Liver (tissue), 9 donors: ENCODE measurements around the gene ARHGAP10. TPM values are rescaled to one million over a fixed set of nuclear protein-coding genes. Genes with fewer than 3 reads are reported as not detected.

Experiments used
- DNase-seq: peaks from one replicate; pipeline ENCODE4 v3.0.0-alpha.2; 2017; ENCODE audit warnings: low spot score
- H3K27ac ChIP-seq, 2 donors: one replicate each; pipeline ENCODE4 v1.7.0; 2013; ENCODE audit warnings: inconsistent platforms in 2 of 2, low read length in 2 of 2, control low read depth in 1 of 2, low read depth in 1 of 2, mild to moderate bottlenecking in 1 of 2
- H3K27me3 ChIP-seq, 4 donors: one replicate each; pipeline versions ENCODE4 v1.6.1 to v1.7.0; 2013; ENCODE audit warnings: low read length in 3 of 4, inconsistent platforms in 1 of 4, mild to moderate bottlenecking in 1 of 4, moderate library complexity in 1 of 4; ENCODE audit not compliant: control insufficient read depth in 4 of 4, insufficient read depth in 4 of 4
- H3K36me3 ChIP-seq, 4 donors: one replicate each; pipeline versions ENCODE4 v1.6.1 to v1.7.0; 2013; ENCODE audit warnings: low read length in 3 of 4, mild to moderate bottlenecking in 3 of 4, low read depth in 1 of 4, moderate library complexity in 1 of 4; ENCODE audit not compliant: control insufficient read depth in 4 of 4, insufficient read depth in 3 of 4
- H3K4me1 ChIP-seq, 4 donors: one replicate each; pipeline versions ENCODE4 v1.6.1 to v1.7.0; 2013; ENCODE audit warnings: low read length in 3 of 4, mild to moderate bottlenecking in 3 of 4, moderate library complexity in 1 of 4; ENCODE audit not compliant: control insufficient read depth in 4 of 4, insufficient read depth in 4 of 4
- H3K4me3 ChIP-seq, 3 donors: one replicate each; pipeline versions ENCODE4 v1.6.1 to v1.7.0; 2013; ENCODE audit warnings: low read length in 3 of 3, control low read depth in 1 of 3, low read depth in 1 of 3, mild to moderate bottlenecking in 1 of 3
- H3K9ac ChIP-seq, 2 donors: one replicate each; pipeline ENCODE4 v1.7.0; 2013; ENCODE audit warnings: low read length in 2 of 2, mild to moderate bottlenecking in 2 of 2, moderate library complexity in 2 of 2, control low read depth in 1 of 2, low read depth in 1 of 2
- H3K9me3 ChIP-seq, 4 donors: one replicate each; pipeline versions ENCODE4 v1.6.1 to v1.7.0; 2013; ENCODE audit warnings: low read length in 3 of 4; ENCODE audit not compliant: control insufficient read depth in 4 of 4
- EGR1 ChIP-seq, 2 donors: IDR thresholded peaks; 2 replicates each; pipeline ENCODE4 v1.6.1; 2016 to 2018; ENCODE audit warnings: antibody characterized with exemption in 2 of 2, low read depth in 2 of 2
- FOXA1 ChIP-seq: IDR thresholded peaks from 2 replicates; pipeline ENCODE4 v1.6.1; 2016; ENCODE audit warnings: antibody characterized with exemption
- FOXA2 ChIP-seq: IDR thresholded peaks from 2 replicates; pipeline ENCODE4 v1.6.1; 2016; ENCODE audit warnings: antibody characterized with exemption
- GABPA ChIP-seq, 2 donors: IDR thresholded peaks in 1 of 2; conservative IDR thresholded peaks in 1 of 2; 2 replicates each; pipeline ENCODE4 v1.6.1; 2016; ENCODE audit warnings: antibody characterized with exemption in 2 of 2, mild to moderate bottlenecking in 1 of 2, moderate library complexity in 1 of 2
- HNF4A ChIP-seq, 2 donors: conservative IDR thresholded peaks; 2 replicates each; pipeline ENCODE4 v1.6.1; 2016; ENCODE audit warnings: antibody characterized with exemption in 2 of 2, mild to moderate bottlenecking in 2 of 2
- HNF4G ChIP-seq: IDR thresholded peaks from 2 replicates; pipeline ENCODE4 v1.6.1; 2016; ENCODE audit warnings: antibody characterized with exemption
- JUND ChIP-seq, 2 donors: IDR thresholded peaks; 2 replicates each; pipeline ENCODE4 v1.6.1; 2016; ENCODE audit warnings: antibody characterized with exemption in 2 of 2
- MAX ChIP-seq: IDR thresholded peaks from 2 replicates; pipeline ENCODE4 v1.6.1; 2016; ENCODE audit warnings: antibody characterized with exemption
- NR2F2 ChIP-seq: IDR thresholded peaks from 2 replicates; pipeline ENCODE4 v1.6.1; 2016; ENCODE audit warnings: antibody characterized with exemption
- RAD21 ChIP-seq, 2 donors: IDR thresholded peaks; 2 replicates each; pipeline ENCODE4 v1.6.1; 2016; ENCODE audit warnings: antibody characterized with exemption in 2 of 2, mild to moderate bottlenecking in 2 of 2
- RXRA ChIP-seq, 2 donors: IDR thresholded peaks; 2 replicates each; pipeline ENCODE4 v1.6.1; 2017 to 2018; ENCODE audit warnings: antibody characterized with exemption in 2 of 2, mild to moderate bottlenecking in 1 of 2
- SP1 ChIP-seq: IDR thresholded peaks from 2 replicates; pipeline ENCODE4 v1.6.1; 2018; ENCODE audit warnings: antibody characterized with exemption, mild to moderate bottlenecking
- TAF1 ChIP-seq: conservative IDR thresholded peaks from 2 replicates; pipeline ENCODE4 v1.6.1; 2016; ENCODE audit warnings: antibody characterized with exemption, mild to moderate bottlenecking
- YY1 ChIP-seq: IDR thresholded peaks from 2 replicates; pipeline ENCODE4 v1.6.1; 2016; ENCODE audit warnings: antibody characterized with exemption, mild to moderate bottlenecking
- ZBTB33 ChIP-seq: IDR thresholded peaks from 2 replicates; pipeline ENCODE4 v1.6.1; 2016; ENCODE audit warnings: antibody characterized with exemption
- WGBS: extraction: QIAGEN DNeasy Blood & Tissue Kit; methylation state at CpG from one replicate; pipeline ENCODE4 v1.1.7; 2013; 5-methylcytosine and 5-hydroxymethylcytosine counted together
- polyA plus RNA-seq, 2 donors: library from polyadenylated mRNA; stranded (reverse) in 1 of 2; unstranded in 1 of 2; fragments of 200-250 nt in 1 of 2; fragments of >200 nt in 1 of 2; fragmentation: Nextera tagmentation in 1 of 2; extraction: Ambion mirVana in 1 of 2; gene quantifications; one replicate each; pipeline versions ENCODE4 v1.2.1 to v1.2.3, GENCODE V29; 2013 to 2015
- total RNA-seq, 2 donors: library from RNA; depleted of rRNA; stranded (reverse); fragments of >200 nt; gene quantifications; one replicate each; pipeline ENCODE4 v1.2.3, GENCODE V29; 2014
- TF ChIP-seq, protein P1 (sequence below): fragments of 150-350 bp; IDR thresholded peaks from 2 replicates; pipeline ENCODE4 v1.5.1; 2017; ENCODE audit warnings: improper control_type of control experiment, low read depth, low read length; ENCODE audit not compliant: missing input control
- TF ChIP-seq, protein P2 (sequence below): IDR thresholded peaks from 2 replicates; pipeline ENCODE4 v1.6.1; 2016; ENCODE audit warnings: antibody characterized with exemption, mild to moderate bottlenecking
- TF ChIP-seq, protein P3 (sequence below): IDR thresholded peaks from 2 replicates; pipeline ENCODE4 v1.6.1; 2016; ENCODE audit warnings: antibody characterized with exemption
- donor health status: healthy.
- donor health status: healthy.
- donor health status: healthy.
- donor health status: healthy.
- donor health status: healthy.

Gene ARHGAP10
- total and polyA plus RNA-seq, 4 donors: 1.5 to 13.0 (median 4.3) TPM

DNA sequence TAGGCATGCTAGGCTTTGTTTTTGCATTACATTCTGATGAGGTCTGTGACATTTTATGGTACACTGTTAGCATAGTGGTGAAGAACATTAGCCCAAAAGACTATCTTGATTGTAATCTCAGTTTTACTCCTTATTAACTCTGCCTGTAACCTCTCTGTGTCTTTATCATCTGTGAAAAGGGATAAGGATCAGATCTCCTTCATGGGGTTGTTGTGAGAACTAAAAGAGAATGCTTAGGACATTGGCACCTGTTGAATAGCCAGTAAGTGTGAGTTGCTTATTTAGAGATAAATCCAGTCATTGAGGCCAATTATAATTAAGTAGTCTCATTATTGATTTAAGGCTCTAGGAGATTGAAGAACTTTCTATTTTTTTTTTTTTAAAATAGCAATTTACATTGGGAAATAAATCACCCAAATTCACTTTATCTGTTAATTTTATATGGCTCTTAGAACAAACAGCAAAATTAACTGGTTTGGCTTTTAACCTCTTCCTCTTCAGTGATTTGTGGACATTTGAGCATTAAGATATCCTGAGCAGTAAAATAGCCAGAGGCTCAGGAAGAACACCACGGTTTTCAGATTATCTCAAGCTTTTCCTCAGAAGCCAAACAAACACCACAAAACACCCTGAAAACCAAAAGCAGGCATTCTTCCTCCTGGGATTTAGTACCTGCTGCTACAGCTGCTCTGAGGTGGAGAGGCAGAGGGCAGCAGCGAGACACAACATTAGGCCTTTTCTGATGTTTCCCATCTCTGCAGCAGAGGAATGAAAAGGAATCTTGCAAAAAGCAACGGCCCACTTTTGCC is 192.9 kb downstream of the ARHGAP10 start:
- H3K36me3 ChIP-seq: no peaks in the 10 kb centered on the region
- H3K4me1 ChIP-seq: no peaks in the 10 kb centered on the region
- H3K4me3 ChIP-seq: no peak overlapping the region
- WGBS: 38% methylated on average over 3 of the region's 3 CpGs
- no peak for DNase-seq
- H3K27ac ChIP-seq: no peak overlapping the region
- H3K9ac ChIP-seq: no peak overlapping the region
- TF ChIP-seq RAD21 (IDR thresholded peaks at IDR 0.05) (peak; percentile 54 to 73), EGR1 (IDR thresholded peaks at IDR 0.05; ENCODE audit: low read depth in 2 of 2) (no peak)
- no peaks in the 10 kb centered on the region for H3K9me3 ChIP-seq
- H3K27me3 ChIP-seq: no peaks in the 10 kb centered on the region

DNA sequence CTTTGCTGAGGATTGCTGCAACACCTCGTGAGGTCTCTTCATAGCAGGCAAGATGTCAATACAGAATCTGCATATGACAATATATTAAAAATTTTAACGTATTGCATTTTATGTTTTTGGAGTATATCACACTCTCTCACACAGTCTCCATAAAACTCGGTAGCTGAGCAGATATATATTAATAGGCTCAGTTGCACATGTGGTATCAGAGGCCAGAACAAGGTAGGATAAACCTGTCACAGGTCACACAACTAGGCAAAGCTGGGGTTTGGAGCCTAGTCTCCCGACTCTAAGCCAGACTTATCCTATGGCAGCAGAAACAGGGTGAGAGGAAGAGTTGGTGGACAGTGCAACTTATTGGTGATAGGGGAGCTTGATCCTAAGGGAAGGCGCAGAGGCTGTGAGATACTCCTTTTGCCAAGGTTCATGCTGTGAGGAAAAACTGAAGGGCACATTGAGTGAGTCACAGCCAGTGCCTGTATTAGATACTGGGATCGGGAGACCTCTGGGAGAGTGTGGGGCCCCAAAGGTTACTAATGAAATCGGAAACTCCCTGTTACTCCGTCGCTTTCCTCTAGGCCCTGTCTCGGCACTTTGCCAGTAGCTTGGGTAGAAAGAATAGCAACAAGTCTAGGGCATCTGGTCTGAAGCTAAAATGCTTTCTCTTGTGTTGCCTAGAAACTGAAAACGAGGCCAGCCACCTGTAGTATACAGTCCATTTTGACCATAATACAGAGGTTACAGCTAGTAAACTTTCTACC is 195.7 kb downstream of the ARHGAP10 start:
- 88% methylated on average over 11 of the region's 11 CpGs for WGBS
- Histone ChIP-seq H3K9me3 (no peaks in the 10 kb centered on the region), H3K27ac (no peak overlapping the region), H3K36me3 (no peaks in the 10 kb centered on the region), H3K4me3 (no peak overlapping the region), H3K9ac (no peak overlapping the region), H3K4me1 (no peaks in the 10 kb centered on the region), H3K27me3 (no peaks in the 10 kb centered on the region)
- DNase-seq: no peak
- TF ChIP-seq ZBTB33 (no peak), RAD21 (IDR thresholded peaks at IDR 0.05) (no peak), TAF1 (no peak), RXRA (IDR thresholded peaks at IDR 0.05) (no peak), NR2F2 (no peak), HNF4G (no peak), EGR1 (IDR thresholded peaks at IDR 0.05; ENCODE audit: low read depth in 2 of 2) (no peak), JUND (IDR thresholded peaks at IDR 0.05) (no peak), YY1 (no peak), FOXA1 (no peak), HNF4A (conservative IDR thresholded peaks at IDR 0.05) (no peak), SP1 (no peak), FOXA2 (no peak), MAX (no peak), GABPA (IDR thresholded peaks at IDR 0.05 in 1 of 2, conservative IDR thresholded peaks at IDR 0.05 in 1 of 2) (no peak)
- TF ChIP-seq, protein P1, sequence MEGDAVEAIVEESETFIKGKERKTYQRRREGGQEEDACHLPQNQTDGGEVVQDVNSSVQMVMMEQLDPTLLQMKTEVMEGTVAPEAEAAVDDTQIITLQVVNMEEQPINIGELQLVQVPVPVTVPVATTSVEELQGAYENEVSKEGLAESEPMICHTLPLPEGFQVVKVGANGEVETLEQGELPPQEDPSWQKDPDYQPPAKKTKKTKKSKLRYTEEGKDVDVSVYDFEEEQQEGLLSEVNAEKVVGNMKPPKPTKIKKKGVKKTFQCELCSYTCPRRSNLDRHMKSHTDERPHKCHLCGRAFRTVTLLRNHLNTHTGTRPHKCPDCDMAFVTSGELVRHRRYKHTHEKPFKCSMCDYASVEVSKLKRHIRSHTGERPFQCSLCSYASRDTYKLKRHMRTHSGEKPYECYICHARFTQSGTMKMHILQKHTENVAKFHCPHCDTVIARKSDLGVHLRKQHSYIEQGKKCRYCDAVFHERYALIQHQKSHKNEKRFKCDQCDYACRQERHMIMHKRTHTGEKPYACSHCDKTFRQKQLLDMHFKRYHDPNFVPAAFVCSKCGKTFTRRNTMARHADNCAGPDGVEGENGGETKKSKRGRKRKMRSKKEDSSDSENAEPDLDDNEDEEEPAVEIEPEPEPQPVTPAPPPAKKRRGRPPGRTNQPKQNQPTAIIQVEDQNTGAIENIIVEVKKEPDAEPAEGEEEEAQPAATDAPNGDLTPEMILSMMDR: no peak
- TF ChIP-seq, protein P2, sequence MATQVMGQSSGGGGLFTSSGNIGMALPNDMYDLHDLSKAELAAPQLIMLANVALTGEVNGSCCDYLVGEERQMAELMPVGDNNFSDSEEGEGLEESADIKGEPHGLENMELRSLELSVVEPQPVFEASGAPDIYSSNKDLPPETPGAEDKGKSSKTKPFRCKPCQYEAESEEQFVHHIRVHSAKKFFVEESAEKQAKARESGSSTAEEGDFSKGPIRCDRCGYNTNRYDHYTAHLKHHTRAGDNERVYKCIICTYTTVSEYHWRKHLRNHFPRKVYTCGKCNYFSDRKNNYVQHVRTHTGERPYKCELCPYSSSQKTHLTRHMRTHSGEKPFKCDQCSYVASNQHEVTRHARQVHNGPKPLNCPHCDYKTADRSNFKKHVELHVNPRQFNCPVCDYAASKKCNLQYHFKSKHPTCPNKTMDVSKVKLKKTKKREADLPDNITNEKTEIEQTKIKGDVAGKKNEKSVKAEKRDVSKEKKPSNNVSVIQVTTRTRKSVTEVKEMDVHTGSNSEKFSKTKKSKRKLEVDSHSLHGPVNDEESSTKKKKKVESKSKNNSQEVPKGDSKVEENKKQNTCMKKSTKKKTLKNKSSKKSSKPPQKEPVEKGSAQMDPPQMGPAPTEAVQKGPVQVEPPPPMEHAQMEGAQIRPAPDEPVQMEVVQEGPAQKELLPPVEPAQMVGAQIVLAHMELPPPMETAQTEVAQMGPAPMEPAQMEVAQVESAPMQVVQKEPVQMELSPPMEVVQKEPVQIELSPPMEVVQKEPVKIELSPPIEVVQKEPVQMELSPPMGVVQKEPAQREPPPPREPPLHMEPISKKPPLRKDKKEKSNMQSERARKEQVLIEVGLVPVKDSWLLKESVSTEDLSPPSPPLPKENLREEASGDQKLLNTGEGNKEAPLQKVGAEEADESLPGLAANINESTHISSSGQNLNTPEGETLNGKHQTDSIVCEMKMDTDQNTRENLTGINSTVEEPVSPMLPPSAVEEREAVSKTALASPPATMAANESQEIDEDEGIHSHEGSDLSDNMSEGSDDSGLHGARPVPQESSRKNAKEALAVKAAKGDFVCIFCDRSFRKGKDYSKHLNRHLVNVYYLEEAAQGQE: no peak
- TF ChIP-seq, protein P3, sequence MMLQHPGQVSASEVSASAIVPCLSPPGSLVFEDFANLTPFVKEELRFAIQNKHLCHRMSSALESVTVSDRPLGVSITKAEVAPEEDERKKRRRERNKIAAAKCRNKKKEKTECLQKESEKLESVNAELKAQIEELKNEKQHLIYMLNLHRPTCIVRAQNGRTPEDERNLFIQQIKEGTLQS: no peak
